ENCODE results near the gene ASTN2. TPM values are rescaled to one million over a fixed set of nuclear protein-coding genes. Genes with fewer than 3 reads are reported as not detected.

ASTN2 gene
- total RNA-seq, 1 experiment from 2014 or later, result 4.8 TPM

DNA sequence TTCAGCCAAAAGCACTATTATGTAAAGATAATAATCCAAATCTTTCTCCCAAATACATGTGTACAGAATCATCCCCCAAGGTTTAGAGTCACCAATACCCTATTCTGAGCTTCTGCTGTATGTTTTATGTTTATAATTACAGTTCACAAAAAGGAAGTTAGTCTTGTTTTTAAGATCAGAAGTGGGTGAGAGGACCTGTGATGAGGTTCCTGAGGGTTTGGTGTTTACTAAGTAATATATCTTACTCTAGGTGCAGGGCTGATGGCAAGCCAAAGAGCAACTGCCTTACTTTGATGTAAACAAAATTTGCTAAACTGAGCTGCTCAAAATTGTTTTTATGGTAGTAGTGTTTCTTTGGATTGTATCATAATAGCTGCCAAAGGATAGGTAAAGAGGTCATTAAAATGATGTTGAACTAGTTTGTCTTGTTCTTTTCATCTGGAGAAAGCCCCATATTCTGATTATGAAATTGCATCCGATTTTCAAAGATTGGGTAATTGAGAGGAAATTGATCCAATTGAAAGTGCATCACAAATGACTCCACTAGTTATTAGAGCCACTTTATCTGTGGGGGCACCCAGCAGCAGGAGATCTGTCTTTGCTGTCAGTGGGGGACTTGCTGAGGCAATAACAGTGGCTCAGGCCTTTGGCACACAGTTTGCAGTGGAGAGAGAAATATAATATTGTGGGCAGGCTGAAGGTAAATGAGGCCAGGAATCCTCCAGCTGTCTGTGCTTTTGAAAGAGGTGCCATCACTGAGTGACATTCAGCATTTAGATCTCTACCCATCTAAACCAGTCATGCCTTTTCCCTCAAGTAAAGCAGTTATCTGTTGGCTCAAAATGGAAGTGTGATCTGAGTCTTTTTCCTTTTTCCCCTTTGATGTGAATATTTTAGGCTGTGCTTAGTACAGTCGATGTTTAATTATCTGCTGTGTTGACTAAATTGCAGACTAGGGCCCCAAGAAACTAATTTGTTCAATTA is 713.7 kb downstream of the ASTN2 start:
- Histone ChIP-seq H3K27me3 (ENCODE audit: insufficient read depth, low read length) (no peaks in the 10 kb centered on the region), H3K4me3 (replicated peaks in 1 of 2; ENCODE audit: low read depth in 1 of 2, low read length in 2 of 2) (no peak overlapping the region), H3K4me1 (ENCODE audit: control insufficient read depth in 1 of 2, insufficient read depth in 2 of 2, low read length in 2 of 2) (no peaks in the 10 kb centered on the region), H3K4me2 (ENCODE audit: low read length) (no peak overlapping the region), H3K27ac (ENCODE audit: low read depth, low read length) (no peak overlapping the region), H4K20me1 (ENCODE audit: insufficient read depth) (0 out of 2 replicates have a peak, but pooled peaks cover 8% of the 10 kb centered on the region), H3K79me2 (ENCODE audit: insufficient read depth, low read length) (peaks cover 7% of the 10 kb centered on the region), H3K36me3 (ENCODE audit: control insufficient read depth in 1 of 2, insufficient read depth in 2 of 2, low read length in 2 of 2) (peaks cover 15 to 32% of the 10 kb centered on the region in 2 experiments; a peak in 3 of 4 replicates), H2AFZ (ENCODE audit: low read depth, low read length, poor library complexity, severe bottlenecking) (no peak overlapping the region), H3K9me3 (ENCODE audit: control insufficient read depth in 1 of 2, insufficient read depth in 1 of 2, low read depth in 1 of 2, low read length in 2 of 2) (no peaks in the 10 kb centered on the region), H3K9me2 (ENCODE audit: insufficient read depth) (no peaks in the 10 kb centered on the region; the same call in 1 of the 2 replicates), H3K9ac (ENCODE audit: low read length) (no peak overlapping the region)
- DNase-seq (ENCODE audit: low read depth, low spot score) (no peak), ATAC-seq (no peak)
- RAD21 ChIA-PET (ENCODE audit: low non-redundant PET in 1 of 2, low total read pairs in 2 of 2, uncharacterized antibody in 2 of 2, unreplicated experiment in 2 of 2), result no interaction called here
- CTCF ChIA-PET, result no interaction called here
- POLR2A ChIA-PET, result no interaction called here
- intact Hi-C loops (cut with micrococcal nuclease), result no loop called here
- no TSS peak for BruUV-seq (replicated peaks)
- no peak for TF ChIP-seq ZNF274 (IDR thresholded peaks at IDR 0.05; ENCODE audit: low read depth, low read length)
- no peak for TF ChIP-seq SRF (IDR thresholded peaks at IDR 0.05; ENCODE audit: low read depth)
- no peak for TF ChIP-seq ATF3 (IDR thresholded peaks at IDR 0.05)

DNA sequence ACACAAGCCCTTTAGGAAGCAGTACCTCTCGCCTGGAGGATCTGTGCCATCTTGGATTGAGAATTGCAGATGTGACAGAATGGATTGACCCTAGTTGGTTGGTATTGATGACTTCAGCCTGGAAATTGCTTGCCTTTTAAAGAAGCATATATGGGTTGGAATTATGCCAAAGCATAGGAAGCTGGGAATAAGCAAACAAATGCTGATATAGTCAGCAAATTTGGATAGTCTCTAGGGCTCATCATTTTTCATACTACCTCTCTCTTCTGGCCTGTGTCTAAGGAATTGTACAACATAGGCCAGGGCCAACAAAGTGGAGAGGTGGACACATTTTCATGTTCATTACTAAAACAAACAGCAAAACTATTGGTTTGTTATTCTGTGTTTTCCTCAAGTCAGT is 714.6 kb downstream of the ASTN2 start:
- Histone ChIP-seq H3K9me3 (ENCODE audit: control insufficient read depth in 1 of 2, insufficient read depth in 1 of 2, low read depth in 1 of 2, low read length in 2 of 2) (no peaks in the 10 kb centered on the region), H3K9ac (ENCODE audit: low read length) (no peak overlapping the region), H3K4me3 (replicated peaks in 1 of 2; ENCODE audit: low read depth in 1 of 2, low read length in 2 of 2) (no peak overlapping the region), H3K36me3 (ENCODE audit: control insufficient read depth in 1 of 2, insufficient read depth in 2 of 2, low read length in 2 of 2) (peaks cover 15 to 32% of the 10 kb centered on the region in 2 experiments; a peak in 3 of 4 replicates), H3K79me2 (ENCODE audit: insufficient read depth, low read length) (peaks cover 16% of the 10 kb centered on the region), H3K9me2 (ENCODE audit: insufficient read depth) (no peaks in the 10 kb centered on the region; the same call in 1 of the 2 replicates), H3K27me3 (ENCODE audit: insufficient read depth, low read length) (no peaks in the 10 kb centered on the region), H3K4me2 (ENCODE audit: low read length) (no peak overlapping the region), H2AFZ (ENCODE audit: low read depth, low read length, poor library complexity, severe bottlenecking) (no peak overlapping the region), H3K27ac (ENCODE audit: low read depth, low read length) (no peak overlapping the region), H4K20me1 (ENCODE audit: insufficient read depth) (0 out of 2 replicates have a peak, but pooled peaks cover 8% of the 10 kb centered on the region), H3K4me1 (ENCODE audit: control insufficient read depth in 1 of 2, insufficient read depth in 2 of 2, low read length in 2 of 2) (no peaks in the 10 kb centered on the region)
- ATAC-seq (no peak), DNase-seq (ENCODE audit: low read depth, low spot score) (no peak)
- ChIA-PET POLR2A (no interaction called here), RAD21 (ENCODE audit: low non-redundant PET in 1 of 2, low total read pairs in 2 of 2, uncharacterized antibody in 2 of 2, unreplicated experiment in 2 of 2) (no interaction called here), CTCF (no interaction called here)
- intact Hi-C loops (cut with micrococcal nuclease), result no loop called here
- BruUV-seq (replicated peaks), result no TSS peak
- TF ChIP-seq RAD21 (IDR thresholded peaks at IDR 0.05; ENCODE audit: low read depth), result no peak
- no peak for TF ChIP-seq FOSL1 (IDR thresholded peaks at IDR 0.05; ENCODE audit: low read depth)
- no peak for TF ChIP-seq SP1 (IDR thresholded peaks at IDR 0.05; ENCODE audit: low read depth)
- no peak for TF ChIP-seq REST (IDR thresholded peaks at IDR 0.05; ENCODE audit: low read depth)
- TF ChIP-seq, protein P1, sequence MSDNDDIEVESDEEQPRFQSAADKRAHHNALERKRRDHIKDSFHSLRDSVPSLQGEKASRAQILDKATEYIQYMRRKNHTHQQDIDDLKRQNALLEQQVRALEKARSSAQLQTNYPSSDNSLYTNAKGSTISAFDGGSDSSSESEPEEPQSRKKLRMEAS (IDR thresholded peaks at IDR 0.05), result no peak
- no peak for TF ChIP-seq ATF3 (IDR thresholded peaks at IDR 0.05)
